NCI-H2081 (cell line): ENCODE results near the gene PDK2.

Source experiments
- DNase-seq, 2 experiments: peaks; one replicate each; lab custom pipeline; 2025; lab: John Stamatoyannopoulos, UW

Gene PDK2

DNA sequence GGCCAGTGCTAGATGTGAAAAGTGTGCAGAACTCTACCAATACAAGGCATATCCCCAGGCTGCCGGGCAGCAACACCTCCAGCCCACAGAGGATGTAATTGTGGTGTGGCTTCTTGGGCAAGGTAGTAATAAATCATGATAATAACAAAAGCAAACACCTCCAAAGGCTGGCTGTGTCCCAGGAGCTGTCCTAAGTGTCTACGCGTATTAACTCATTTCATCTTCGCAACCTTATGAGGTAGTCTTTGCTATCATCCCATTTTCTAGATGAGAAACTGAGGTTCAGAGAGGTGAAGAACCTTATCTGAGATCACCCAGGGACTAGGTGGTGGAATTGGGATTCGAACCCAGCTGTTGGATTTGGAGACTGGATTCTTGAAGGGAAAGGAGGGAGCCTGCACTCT is 5.3 kb downstream of the PDK2 start:
- DNase-seq, result no peak

DNA sequence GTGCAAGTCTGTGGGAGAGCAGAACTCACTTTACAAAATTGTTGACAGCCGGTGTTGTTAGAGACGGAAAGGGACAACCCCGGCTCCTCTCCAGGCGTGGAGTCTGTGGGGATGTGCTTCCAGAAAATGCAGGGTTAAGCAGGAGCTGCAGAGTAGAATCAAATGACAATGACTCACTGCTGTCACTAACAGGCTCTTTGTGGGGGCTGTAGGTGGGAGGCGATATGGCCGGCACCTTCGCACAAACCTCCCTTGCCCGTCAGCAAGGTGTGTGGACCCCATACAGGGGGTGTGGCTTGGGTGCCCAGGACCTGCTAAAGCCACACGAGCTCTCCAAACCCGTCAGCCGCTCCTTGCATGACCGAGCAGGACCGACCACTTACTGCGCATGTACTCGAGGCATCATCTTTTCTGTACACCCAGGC is 5.8 kb downstream of the PDK2 start:
- no peak for DNase-seq

DNA sequence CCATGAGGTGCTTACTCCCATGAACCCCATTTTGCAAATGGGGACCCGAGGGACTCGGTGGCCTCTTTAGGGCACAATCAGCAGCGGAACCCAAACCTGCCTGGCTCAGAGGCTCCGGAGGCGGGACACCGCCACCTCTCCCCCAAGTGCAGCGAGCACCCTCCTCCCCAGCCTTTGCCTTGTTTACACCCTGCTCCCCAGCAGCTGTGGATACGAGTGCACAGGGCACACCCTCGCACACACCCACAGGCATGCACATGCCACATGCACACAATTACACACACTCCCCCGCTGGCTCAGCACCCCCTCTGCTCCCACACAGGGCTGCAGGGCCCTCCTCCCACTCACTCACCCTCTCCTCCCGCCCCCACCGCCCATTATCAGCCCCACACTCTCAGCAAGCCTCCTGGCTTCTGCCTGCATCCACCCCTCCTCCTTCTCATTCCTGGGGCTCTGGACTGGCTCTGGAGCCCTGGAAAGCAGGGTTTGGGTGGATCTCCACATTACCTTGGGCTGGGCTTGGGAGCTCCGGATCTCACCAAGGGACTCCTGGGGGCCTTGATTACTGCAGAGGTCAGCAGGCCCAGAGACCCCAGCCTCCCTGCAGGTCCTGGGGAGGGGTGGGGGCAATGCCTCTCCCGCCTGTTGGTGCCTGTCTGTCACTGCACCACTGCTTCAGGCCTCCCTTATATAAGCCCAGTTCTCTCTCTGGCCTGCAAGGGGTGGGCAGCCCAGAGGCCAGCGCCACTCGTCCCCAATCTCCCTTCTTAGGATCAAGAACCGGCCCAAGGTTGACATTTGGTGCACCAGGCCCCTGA is 6.4 kb downstream of the PDK2 start:
- no peak for DNase-seq

DNA sequence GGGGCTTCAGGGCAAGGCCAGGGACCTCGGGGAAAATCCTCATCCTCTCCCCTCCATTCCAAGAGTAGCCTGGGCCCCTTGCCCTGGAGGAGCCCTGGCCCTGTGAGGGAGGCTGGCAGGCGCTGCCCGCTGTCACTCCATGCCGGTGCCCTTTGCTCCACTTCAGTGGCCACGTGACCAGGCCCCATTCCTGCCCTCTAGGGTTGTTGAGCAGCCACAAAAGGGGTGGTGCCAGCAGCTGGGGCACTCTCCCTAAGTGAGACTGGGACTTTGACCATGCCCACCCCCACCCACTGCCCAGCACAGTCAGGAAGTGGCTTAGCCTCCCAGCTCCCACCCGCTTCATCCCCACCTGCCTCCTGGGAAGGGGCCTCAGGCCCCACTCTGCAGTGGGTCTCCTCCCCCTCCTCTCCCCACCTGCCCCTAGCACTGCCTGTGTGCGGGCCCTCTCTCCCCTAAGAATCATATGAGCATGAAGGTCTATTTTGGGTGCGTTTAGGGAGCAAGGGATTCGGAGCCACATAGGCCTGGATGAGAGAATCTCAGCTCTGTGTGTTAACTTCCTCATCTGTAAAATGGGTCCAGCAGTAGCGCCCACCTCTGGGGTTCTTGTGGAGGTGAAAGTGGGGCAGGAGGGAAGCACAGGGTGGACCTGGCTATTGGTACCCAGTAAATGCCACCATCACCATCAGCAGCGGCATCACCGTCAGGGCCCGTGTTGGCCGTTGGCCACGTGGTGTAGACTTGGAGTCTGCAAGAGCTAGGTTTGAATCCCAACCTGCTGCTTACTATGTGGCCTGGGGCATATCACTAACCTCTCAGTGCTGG is 7.2 kb downstream of the PDK2 start:
- DNase-seq, result no peak

GRCh38 chr17:50103252-50103651 is 8.1 kb downstream of the PDK2 start:
- no peak for DNase-seq

DNA sequence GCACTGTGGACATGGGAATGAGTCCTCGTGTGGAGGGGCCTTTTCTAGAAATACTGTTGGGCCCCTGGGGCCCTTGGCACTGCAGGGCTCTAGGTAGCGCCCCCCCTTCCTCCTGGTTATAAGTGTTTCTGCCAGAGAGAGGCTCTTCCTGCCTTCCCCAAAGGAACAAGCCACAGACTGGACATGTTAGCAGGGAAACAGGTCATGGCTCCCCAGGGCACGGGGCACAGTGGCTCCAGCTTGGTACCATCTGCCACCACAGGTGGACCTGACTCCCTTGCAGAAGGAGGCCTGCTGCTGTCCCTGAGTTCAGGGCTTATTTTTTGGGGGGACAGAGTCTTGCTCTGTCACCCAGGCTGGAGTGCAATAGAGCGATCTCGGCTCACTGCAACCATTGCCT is 8.8 kb downstream of the PDK2 start:
- DNase-seq, result no peak

DNA sequence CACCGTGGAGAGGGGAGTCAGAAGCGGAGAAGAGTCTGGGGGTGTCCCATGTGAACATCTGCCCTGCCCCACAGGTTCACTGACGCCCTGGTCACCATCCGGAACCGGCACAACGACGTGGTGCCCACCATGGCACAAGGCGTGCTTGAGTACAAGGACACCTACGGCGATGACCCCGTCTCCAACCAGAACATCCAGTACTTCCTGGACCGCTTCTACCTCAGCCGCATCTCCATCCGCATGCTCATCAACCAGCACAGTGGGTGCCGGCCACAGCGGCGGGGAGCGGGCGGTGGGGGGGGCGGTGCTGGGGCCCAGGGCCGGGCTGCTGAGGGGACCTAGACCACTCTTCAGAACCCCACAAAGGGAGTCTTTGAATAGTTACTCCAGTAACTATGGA is 10.7 kb downstream of the PDK2 start:
- DNase-seq, result no peak

DNA sequence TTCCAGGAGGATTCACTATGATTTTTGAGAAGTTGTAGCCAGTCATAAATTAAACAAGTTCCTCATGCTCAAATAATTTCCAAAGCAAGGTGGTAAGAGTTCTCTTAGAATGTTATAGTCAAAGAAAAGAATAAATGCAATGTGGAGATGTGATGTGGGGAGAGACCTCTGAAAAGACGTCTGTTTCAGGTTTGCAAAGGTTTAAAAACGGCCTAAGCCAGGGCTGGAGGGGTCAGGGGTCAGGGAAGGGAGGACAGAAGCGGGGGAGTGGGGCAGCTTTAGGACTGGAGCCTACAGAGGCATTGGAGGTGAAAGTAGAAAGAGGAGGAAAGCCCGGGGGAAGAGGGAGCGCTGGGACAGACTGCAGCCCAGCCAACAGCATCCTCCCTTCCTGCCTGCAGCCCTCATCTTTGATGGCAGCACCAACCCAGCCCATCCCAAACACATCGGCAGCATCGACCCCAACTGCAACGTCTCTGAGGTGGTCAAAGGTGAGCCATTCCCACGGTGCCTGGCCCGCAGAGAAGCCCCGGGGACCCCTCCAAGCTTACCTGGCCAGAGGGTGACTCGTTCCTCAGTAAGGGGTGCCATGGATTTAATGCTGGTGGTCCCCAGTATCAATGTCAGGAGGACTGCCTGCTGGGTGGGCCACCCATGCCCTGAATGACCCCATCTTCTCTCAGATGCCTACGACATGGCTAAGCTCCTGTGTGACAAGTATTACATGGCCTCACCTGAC is 11.4 kb downstream of the PDK2 start:
- no peak for DNase-seq

GRCh38 chr17:50107790-50108414 is 12.8 kb downstream of the PDK2 start:
- no peak for DNase-seq

- DNase-seq, result no peak
Measured at GRCh38 chr17:50108556-50108955, 13.4 kb downstream of the PDK2 start.

- no peak for DNase-seq
Measured at GRCh38 chr17:50109207-50109606, 14.1 kb downstream of the PDK2 start.

- DNase-seq, result no peak
Measured at GRCh38 chr17:50109785-50110184, 14.6 kb downstream of the PDK2 start.

- DNase-seq, result no peak
Measured at GRCh38 chr17:50110591-50111349, 15.6 kb downstream of the PDK2 start.

GRCh38 chr17:50111673-50112655 is 16.8 kb downstream of the PDK2 start:
- no peak for DNase-seq

GRCh38 chr17:50112694-50113093 is 17.5 kb downstream of the PDK2 start:
- DNase-seq, result no peak

DNA sequence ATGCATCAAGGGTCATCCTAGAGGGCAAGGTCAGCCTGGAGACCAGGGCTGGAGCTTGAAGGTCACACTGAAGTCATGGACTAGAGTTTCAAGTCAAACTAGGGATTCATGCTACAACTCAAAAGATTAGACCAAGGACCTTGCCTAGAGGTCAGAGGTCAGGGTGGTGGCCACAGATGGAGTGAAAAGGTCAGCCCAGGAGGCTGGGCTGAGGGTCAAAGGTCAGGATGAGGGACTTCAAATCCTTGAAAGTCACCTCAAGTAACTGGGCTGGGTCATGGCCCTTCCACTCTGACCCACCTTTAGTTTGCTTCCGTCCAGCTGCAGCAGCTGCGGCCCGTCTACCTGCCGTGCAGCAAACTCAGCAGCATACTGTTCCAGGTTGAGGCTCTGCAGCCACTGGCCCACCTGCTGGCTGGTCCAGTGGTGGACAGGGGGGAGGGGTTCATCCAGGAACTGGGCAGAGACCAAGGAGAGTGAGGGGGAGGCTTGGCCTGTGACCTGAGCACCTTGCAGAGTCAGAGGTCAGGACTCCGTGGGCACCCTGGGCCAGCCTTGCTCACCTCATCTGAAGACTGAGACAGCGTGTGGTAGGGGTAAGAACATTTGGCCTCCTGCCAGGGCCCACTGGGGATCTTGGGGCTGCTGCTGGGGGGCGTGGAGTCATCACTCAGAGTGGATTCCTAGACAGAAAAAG is 18.6 kb downstream of the PDK2 start:
- DNase-seq, result no peak

- no peak for DNase-seq
Measured at GRCh38 chr17:50114401-50114800, 19.2 kb downstream of the PDK2 start.

DNA sequence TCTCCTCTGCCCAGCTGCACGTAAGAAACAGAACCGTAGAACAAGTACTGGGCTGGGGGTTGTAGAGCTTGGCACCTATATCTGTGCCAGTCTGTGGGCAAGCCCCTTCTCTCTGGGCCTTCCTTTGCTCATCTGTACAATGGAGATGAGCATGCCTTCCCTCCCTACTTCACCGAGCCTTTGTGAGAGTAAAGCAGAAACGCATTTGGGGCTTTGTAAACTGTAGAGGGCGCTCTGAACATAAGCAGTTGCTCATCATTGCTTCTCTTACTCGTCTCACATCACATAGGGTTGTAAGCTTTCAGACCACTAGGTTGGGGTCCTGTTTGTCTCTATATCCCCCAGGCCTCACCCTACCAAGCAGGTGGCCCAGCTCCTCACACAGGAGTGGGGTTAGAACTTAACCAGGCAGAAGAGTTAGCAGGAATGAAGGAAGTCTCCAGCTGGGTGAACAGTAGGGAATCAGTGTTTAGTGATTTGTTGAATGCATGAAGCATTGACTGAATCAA is 19.8 kb downstream of the PDK2 start:
- DNase-seq, result peak; percentile 52 to 64

DNA sequence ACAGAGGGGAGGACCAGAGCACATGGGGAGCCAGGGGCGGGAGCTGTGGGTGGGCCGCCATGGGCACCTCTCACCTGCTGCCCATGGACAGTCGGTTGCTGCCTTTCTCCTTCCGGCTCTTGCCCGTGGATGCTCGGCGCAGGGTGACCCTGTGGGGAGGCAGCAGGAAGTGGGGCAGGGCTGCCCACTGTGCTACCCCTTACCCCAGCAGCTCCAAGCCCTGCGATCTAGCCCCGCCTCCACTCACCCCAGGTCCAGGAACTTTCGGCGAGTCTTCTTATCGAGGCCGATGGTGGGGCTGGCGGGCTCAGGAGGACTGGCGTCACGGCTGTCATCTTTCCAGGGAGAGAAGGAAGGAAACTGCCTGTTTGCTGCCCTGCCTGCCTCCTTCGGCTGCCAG is 20.6 kb downstream of the PDK2 start:
- DNase-seq, result no peak
